ENCODE data around the gene KSR2.

GRCh38 chr12:117872546-117873169 is 96.1 kb downstream of the KSR2 start:
- TF ChIP-seq TSC22D2 (CRISPR knock-in tag; IDR thresholded peaks at IDR 0.05; ENCODE audit: borderline replicate concordance) (no peak), SMAD1 (CRISPR knock-in tag; IDR thresholded peaks at IDR 0.05; ENCODE audit: borderline replicate concordance, low read depth) (no peak), POLR2AphosphoS5 (IDR thresholded peaks at IDR 0.05; ENCODE audit: low read depth, low read length) (no peak), FOXO4 (CRISPR knock-in tag; conservative IDR thresholded peaks at IDR 0.05) (no peak), CTCF (CRISPR knock-in tag; IDR thresholded peaks at IDR 0.05) (no peak), MYNN (CRISPR knock-in tag; IDR thresholded peaks at IDR 0.05; ENCODE audit: low read depth) (no peak), UBTF (CRISPR knock-in tag; IDR thresholded peaks at IDR 0.05) (no peak)

All from HepG2 (cell line).